DMS153 treated with DMSO at 0.1 percent for 48 hours (cell line): ENCODE results near the gene MOGAT2.
"Not testable (repeated sequence)": the region's sequence is repeated elsewhere in the genome, so short reads cannot be mapped to it uniquely, and the experiment has no call there.

ENCODE experiments used
- DNase-seq: peaks from one replicate; lab custom pipeline; 2025; ENCODE audit not compliant: unreplicated experiment; lab: John Stamatoyannopoulos, UW

The MOGAT2 gene

GRCh38 chr11:75717608-75718418 lies at the start of gene MOGAT2:
Gene MOGAT2 (plus strand): TSS chr11:75717838. CDS start chr11:75717889, 51 bp downstream.
- DNase-seq, result no peak

- peak; percentile 48 for DNase-seq
These were observed 49.0 kb upstream of the MOGAT2 start, which contains the start of gene MAP6 for GRCh38 chr11:75668451-75669297. Gene MAP6 (minus strand): TSS chr11:75669038. CDS start chr11:75668369, 669 bp downstream.

GRCh38 chr11:75673977-75674582 lies 43.6 kb upstream of the MOGAT2 start:
- no peak for DNase-seq

GRCh38 chr11:75677275-75677674 lies 40.4 kb upstream of the MOGAT2 start:
- no peak for DNase-seq

- no peak for DNase-seq
These were observed 39.7 kb upstream of the MOGAT2 start for GRCh38 chr11:75677909-75678308.

- no peak for DNase-seq
These were observed 38.9 kb upstream of the MOGAT2 start for GRCh38 chr11:75678620-75679259.

- DNase-seq, result no peak
These were observed 38.1 kb upstream of the MOGAT2 start for GRCh38 chr11:75679566-75679965.

GRCh38 chr11:75683856-75684255 lies 33.8 kb upstream of the MOGAT2 start:
- DNase-seq, result not testable (repeated sequence)

GRCh38 chr11:75689863-75690609 lies 27.6 kb upstream of the MOGAT2 start:
- no peak for DNase-seq

- no peak for DNase-seq
These were observed 25.8 kb upstream of the MOGAT2 start for GRCh38 chr11:75691804-75692203.

- no peak for DNase-seq
These were observed 19.6 kb upstream of the MOGAT2 start for GRCh38 chr11:75697906-75698581.

- DNase-seq, result no peak
These were observed 16.7 kb upstream of the MOGAT2 start for GRCh38 chr11:75700940-75701339.

GRCh38 chr11:75703695-75704237 lies 13.9 kb upstream of the MOGAT2 start:
- no peak for DNase-seq

- DNase-seq, result no peak
These were observed 12.1 kb upstream of the MOGAT2 start for GRCh38 chr11:75705541-75705940.

- peak; percentile 90 for DNase-seq
These were observed 11.3 kb upstream of the MOGAT2 start for GRCh38 chr11:75706260-75706729.

GRCh38 chr11:75714211-75714610 lies 3.4 kb upstream of the MOGAT2 start:
- DNase-seq, result peak; percentile 35

GRCh38 chr11:75715688-75716087 lies 1.9 kb upstream of the MOGAT2 start:
- DNase-seq, result no peak

- DNase-seq, result no peak
These were observed 979 bp upstream of the MOGAT2 start for GRCh38 chr11:75716659-75717058.
